H9 (cell line): Measurements from ENCODE around the gene RAB7B. TPM values are rescaled to one million over a fixed set of nuclear protein-coding genes. Genes with fewer than 3 reads are reported as not detected.

Source experiments
- DNase-seq: peaks from one replicate; pipeline ENCODE4 v3.0.0-alpha.2; 2017
- H2AFZ ChIP-seq: one replicate; pipeline ENCODE4 v1.6.1; 2013; ENCODE audit warnings: mild to moderate bottlenecking, low read length, control low read depth, moderate library complexity
- H2AK5ac ChIP-seq: 2 replicates; pipeline ENCODE4 v1.6.1; 2013; ENCODE audit warnings: low read length, control low read depth, mixed read lengths; ENCODE audit not compliant: insufficient read length
- H2BK120ac ChIP-seq: one replicate; pipeline ENCODE4 v1.6.1; 2013; ENCODE audit warnings: low read depth, mild to moderate bottlenecking, low read length, control low read depth, inconsistent platforms; ENCODE audit not compliant: poor library complexity, severe bottlenecking
- H2BK12ac ChIP-seq: 2 replicates; pipeline ENCODE4 v1.6.1; 2013; ENCODE audit warnings: low read length, control low read depth, mixed read lengths, low read depth; ENCODE audit not compliant: insufficient read length
- H2BK15ac ChIP-seq: 2 replicates; pipeline ENCODE4 v1.6.1; 2013; ENCODE audit warnings: low read depth, low read length, control low read depth
- H2BK20ac ChIP-seq: one replicate; pipeline ENCODE4 v1.6.1; 2013; ENCODE audit warnings: low read depth, mild to moderate bottlenecking, low read length, control low read depth, inconsistent platforms; ENCODE audit not compliant: poor library complexity, severe bottlenecking
- H2BK5ac ChIP-seq: 2 replicates; pipeline ENCODE4 v1.6.1; 2013; ENCODE audit warnings: low read length, control low read depth, mixed read lengths; ENCODE audit not compliant: insufficient read length
- H3K14ac ChIP-seq: 2 replicates; pipeline ENCODE4 v1.6.1; 2013; ENCODE audit warnings: low read length, control low read depth; ENCODE audit not compliant: insufficient read depth
- H3K18ac ChIP-seq: 2 replicates; pipeline ENCODE4 v1.6.1; 2013; ENCODE audit warnings: low read depth, mild to moderate bottlenecking, mixed read lengths, low read length, control low read depth; ENCODE audit not compliant: insufficient read length
- H3K23ac ChIP-seq: 2 replicates; pipeline ENCODE4 v1.6.1; 2013; ENCODE audit warnings: low read length, control low read depth, mixed read lengths, low read depth; ENCODE audit not compliant: insufficient read length
- H3K23me2 ChIP-seq: 2 replicates; pipeline ENCODE4 v1.6.1; 2013; ENCODE audit warnings: low read depth, mild to moderate bottlenecking, mixed read lengths, low read length, control low read depth; ENCODE audit not compliant: insufficient read length, poor library complexity, severe bottlenecking
- H3K27ac ChIP-seq: 2 replicates; pipeline ENCODE4 v1.5.1; 2013; ENCODE audit warnings: low read length, control low read depth, mixed read lengths, low read depth; ENCODE audit not compliant: insufficient read length
- H3K27me3 ChIP-seq: 2 replicates; pipeline ENCODE4 v1.6.1; 2013; ENCODE audit warnings: low read length, control low read depth, inconsistent platforms; ENCODE audit not compliant: insufficient read depth
- H3K4ac ChIP-seq: 2 replicates; pipeline ENCODE4 v1.6.1; 2013; ENCODE audit warnings: low read depth, mild to moderate bottlenecking, control low read depth, inconsistent platforms, low read length, moderate library complexity
- H3K4me1 ChIP-seq: 2 replicates; pipeline ENCODE4 v1.6.1; 2013; ENCODE audit warnings: low read length, control low read depth, inconsistent platforms; ENCODE audit not compliant: insufficient read depth
- H3K4me2 ChIP-seq: 2 replicates; pipeline ENCODE4 v1.6.1; 2013; ENCODE audit warnings: low read length, control low read depth, mixed read lengths; ENCODE audit not compliant: insufficient read length, insufficient read depth
- H3K56ac ChIP-seq: 2 replicates; pipeline ENCODE4 v1.6.1; 2013; ENCODE audit warnings: low read depth, mild to moderate bottlenecking, mixed read lengths, low read length, control low read depth; ENCODE audit not compliant: insufficient read length
- H3K79me1 ChIP-seq: 2 replicates; pipeline ENCODE4 v1.6.1; 2013; ENCODE audit warnings: low read depth, mild to moderate bottlenecking, moderate library complexity, low read length, control low read depth, inconsistent platforms; ENCODE audit not compliant: insufficient read depth, poor library complexity, severe bottlenecking
- H3K79me2 ChIP-seq: 2 replicates; pipeline ENCODE4 v1.6.1; 2013; ENCODE audit warnings: low read length, control low read depth, inconsistent platforms; ENCODE audit not compliant: insufficient read depth
- H3K9ac ChIP-seq: 2 replicates; pipeline ENCODE4 v1.6.1; 2013; ENCODE audit warnings: low read length, control low read depth, mixed read lengths; ENCODE audit not compliant: insufficient read length; ENCODE audit errors: extremely low read depth
- H3K9me3 ChIP-seq: one replicate; pipeline ENCODE4 v1.6.1; 2013; ENCODE audit warnings: low read depth, low read length, inconsistent platforms; ENCODE audit not compliant: control insufficient read depth
- H3T11ph ChIP-seq: one replicate; pipeline ENCODE4 v1.6.1; 2013; ENCODE audit warnings: mild to moderate bottlenecking, low read length, control low read depth, inconsistent platforms
- H4K20me1 ChIP-seq: one replicate; pipeline ENCODE4 v1.6.1; 2013; ENCODE audit not compliant: control insufficient read depth, insufficient read length, insufficient read depth
- H4K5ac ChIP-seq: 2 replicates; pipeline ENCODE4 v1.6.1; 2013; ENCODE audit warnings: low read depth, mild to moderate bottlenecking, mixed read lengths, low read length, control low read depth; ENCODE audit not compliant: insufficient read length
- H4K8ac ChIP-seq: replicated peaks from 2 replicates; pipeline ENCODE4 v1.6.1; 2013; ENCODE audit warnings: low read length, control low read depth, mixed read lengths, low read depth; ENCODE audit not compliant: insufficient read length
- H4K91ac ChIP-seq: 2 replicates; pipeline ENCODE4 v1.6.1; 2013; ENCODE audit warnings: low read depth, mild to moderate bottlenecking, moderate library complexity, mixed read lengths, low read length, control low read depth; ENCODE audit not compliant: insufficient read length
- H3K27ac Mint-ChIP-seq, 3 experiments: 2 replicates in 2 of 3; 3 replicates in 1 of 3; pipeline ENCODE4 v1.8.0; 2020 to 2021; ENCODE audit warnings: mixed read lengths in 3 of 3, mild to moderate bottlenecking in 1 of 3, moderate library complexity in 1 of 3
- H3K27me3 Mint-ChIP-seq: 2 replicates; pipeline ENCODE4 v1.8.0; 2021; ENCODE audit warnings: low read depth, mild to moderate bottlenecking, moderate library complexity, mixed read lengths
- H3K36me3 Mint-ChIP-seq, 3 experiments: 2 replicates in 2 of 3; 3 replicates in 1 of 3; pipeline ENCODE4 v1.8.0; 2020 to 2021; ENCODE audit warnings: low read depth in 3 of 3, mixed read lengths in 3 of 3; ENCODE audit not compliant: insufficient read depth in 1 of 3
- H3K4me1 Mint-ChIP-seq, 2 experiments: 2 replicates each; pipeline ENCODE4 v1.8.0; 2020; ENCODE audit warnings: mixed read lengths in 2 of 2
- H3K4me3 Mint-ChIP-seq, 2 experiments: 2 replicates in 1 of 2; 3 replicates in 1 of 2; pipeline ENCODE4 v1.8.0; 2020 to 2021; ENCODE audit warnings: mild to moderate bottlenecking in 2 of 2, mixed read lengths in 2 of 2, moderate library complexity in 1 of 2
- H3K9me3 Mint-ChIP-seq, 2 experiments: 2 replicates in 1 of 2; 3 replicates in 1 of 2; pipeline ENCODE4 v1.8.0; 2020; ENCODE audit warnings: mild to moderate bottlenecking in 2 of 2, mixed read lengths in 2 of 2, moderate library complexity in 1 of 2
- CTCF ChIP-seq: fragments of 200-600 bp; sonication (generic); conservative IDR thresholded peaks from 3 replicates; pipeline ENCODE4 v1.8.0; 2021; ENCODE audit warnings: antibody characterized with exemption, mild to moderate bottlenecking
- WGBS: extraction: QIAGEN DNeasy Blood & Tissue Kit; methylation state at CpG from one replicate; pipeline ENCODE4 v1.1.7; 2013; ENCODE audit warnings: missing lambda C conversion rate, low lambda C conversion rate, mixed read lengths; ENCODE audit not compliant: insufficient read length; ENCODE audit errors: extremely low coverage; 5-methylcytosine and 5-hydroxymethylcytosine counted together
- total RNA-seq: library from RNA; stranded (reverse); gene quantifications from 2 replicates; pipeline ENCODE4 v1.2.1, GENCODE V29; 2021

RAB7B gene
- total RNA-seq, 1 experiment from 2014 or later = 0.68 TPM

DNA sequence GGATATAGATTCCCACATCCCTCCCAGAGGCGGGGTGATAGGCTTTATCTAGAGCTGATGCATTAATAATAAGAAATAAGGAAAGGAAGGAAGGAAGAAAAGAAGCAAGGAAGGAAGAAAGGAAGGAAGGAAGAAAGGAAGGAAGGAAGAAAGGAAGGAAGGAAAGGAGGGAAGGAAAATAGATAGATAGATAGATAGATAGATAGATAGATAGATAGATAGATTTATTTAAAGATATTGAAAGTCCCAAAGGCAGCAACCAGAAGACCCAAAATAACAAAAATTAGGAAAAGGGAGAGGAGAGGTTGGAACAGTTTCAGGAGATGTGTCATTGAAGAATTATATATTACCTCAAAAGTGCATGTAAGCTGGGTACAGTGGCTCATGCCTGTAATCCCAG, 47.7 kb downstream of the RAB7B start:
- WGBS = no CpG with 5 or more reads among the region's 1 CpG

More for the DNA sequence above, 47.7 kb downstream of the RAB7B start:
- no peaks in the 10 kb centered on the region for H3K79me2 ChIP-seq
- H3K9ac ChIP-seq = no peak overlapping the region
- H3K79me1 ChIP-seq = no peaks in the 10 kb centered on the region
- no peak overlapping the region for H3K27ac Mint-ChIP-seq
- H3K14ac ChIP-seq = no peak overlapping the region
- H3K36me3 Mint-ChIP-seq = no peaks in the 10 kb centered on the region
- no peak overlapping the region for H3K4me3 Mint-ChIP-seq
- H3K4me2 ChIP-seq = no peak overlapping the region
- DNase-seq = no peak
- no peak overlapping the region for H4K8ac ChIP-seq
- no peaks in the 10 kb centered on the region for H3K27me3 ChIP-seq
- H2BK20ac ChIP-seq = no peak overlapping the region
- H3K27me3 Mint-ChIP-seq = peaks cover 23% of the 10 kb centered on the region
- no peak overlapping the region for H2AFZ ChIP-seq
- H3K4ac ChIP-seq = no peak overlapping the region
- H4K5ac ChIP-seq = no peak overlapping the region
- no peaks in the 10 kb centered on the region for H4K20me1 ChIP-seq
- H4K91ac ChIP-seq = no peak overlapping the region
- H3K23ac ChIP-seq = no peak overlapping the region
- no peak overlapping the region for H3K56ac ChIP-seq
- no peaks in the 10 kb centered on the region for H3K23me2 ChIP-seq
- no peak overlapping the region for H3T11ph ChIP-seq
- no peak overlapping the region for H2BK5ac ChIP-seq
- H3K4me1 ChIP-seq = 0 out of 2 replicates have a peak, but pooled peaks cover 6% of the 10 kb centered on the region
- H3K18ac ChIP-seq = no peak overlapping the region
- H3K27ac ChIP-seq = no peak overlapping the region
- peaks cover 17 to 29% of the 10 kb centered on the region in 2 experiments for H3K4me1 Mint-ChIP-seq
- H2BK120ac ChIP-seq = no peak overlapping the region
- no peaks in the 10 kb centered on the region for H3K9me3 ChIP-seq
- no peak overlapping the region for H2BK15ac ChIP-seq
- H3K9me3 Mint-ChIP-seq = no peaks in the 10 kb centered on the region; a peak in 1 of 5 replicates
- no peak overlapping the region for H2BK12ac ChIP-seq
- H2AK5ac ChIP-seq = no peak overlapping the region
- TF ChIP-seq CTCF = no peak
